GM18519 (cell line): ENCODE results near the gene INTS12.
"Not testable (repeated sequence)": the region's sequence is repeated elsewhere in the genome, so short reads cannot be mapped to it uniquely, and the experiment has no call there.

Experiments used
- ATAC-seq: cut with Tn5 transposase; IDR thresholded peaks from one replicate; pipeline ENCODE4 v1.9.1; 2021; ENCODE audit warnings: mild to moderate bottlenecking, moderate library complexity; ENCODE audit not compliant: unreplicated experiment, low FRiP score

INTS12 gene, protein sequence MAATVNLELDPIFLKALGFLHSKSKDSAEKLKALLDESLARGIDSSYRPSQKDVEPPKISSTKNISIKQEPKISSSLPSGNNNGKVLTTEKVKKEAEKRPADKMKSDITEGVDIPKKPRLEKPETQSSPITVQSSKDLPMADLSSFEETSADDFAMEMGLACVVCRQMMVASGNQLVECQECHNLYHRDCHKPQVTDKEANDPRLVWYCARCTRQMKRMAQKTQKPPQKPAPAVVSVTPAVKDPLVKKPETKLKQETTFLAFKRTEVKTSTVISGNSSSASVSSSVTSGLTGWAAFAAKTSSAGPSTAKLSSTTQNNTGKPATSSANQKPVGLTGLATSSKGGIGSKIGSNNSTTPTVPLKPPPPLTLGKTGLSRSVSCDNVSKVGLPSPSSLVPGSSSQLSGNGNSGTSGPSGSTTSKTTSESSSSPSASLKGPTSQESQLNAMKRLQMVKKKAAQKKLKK

DNA sequence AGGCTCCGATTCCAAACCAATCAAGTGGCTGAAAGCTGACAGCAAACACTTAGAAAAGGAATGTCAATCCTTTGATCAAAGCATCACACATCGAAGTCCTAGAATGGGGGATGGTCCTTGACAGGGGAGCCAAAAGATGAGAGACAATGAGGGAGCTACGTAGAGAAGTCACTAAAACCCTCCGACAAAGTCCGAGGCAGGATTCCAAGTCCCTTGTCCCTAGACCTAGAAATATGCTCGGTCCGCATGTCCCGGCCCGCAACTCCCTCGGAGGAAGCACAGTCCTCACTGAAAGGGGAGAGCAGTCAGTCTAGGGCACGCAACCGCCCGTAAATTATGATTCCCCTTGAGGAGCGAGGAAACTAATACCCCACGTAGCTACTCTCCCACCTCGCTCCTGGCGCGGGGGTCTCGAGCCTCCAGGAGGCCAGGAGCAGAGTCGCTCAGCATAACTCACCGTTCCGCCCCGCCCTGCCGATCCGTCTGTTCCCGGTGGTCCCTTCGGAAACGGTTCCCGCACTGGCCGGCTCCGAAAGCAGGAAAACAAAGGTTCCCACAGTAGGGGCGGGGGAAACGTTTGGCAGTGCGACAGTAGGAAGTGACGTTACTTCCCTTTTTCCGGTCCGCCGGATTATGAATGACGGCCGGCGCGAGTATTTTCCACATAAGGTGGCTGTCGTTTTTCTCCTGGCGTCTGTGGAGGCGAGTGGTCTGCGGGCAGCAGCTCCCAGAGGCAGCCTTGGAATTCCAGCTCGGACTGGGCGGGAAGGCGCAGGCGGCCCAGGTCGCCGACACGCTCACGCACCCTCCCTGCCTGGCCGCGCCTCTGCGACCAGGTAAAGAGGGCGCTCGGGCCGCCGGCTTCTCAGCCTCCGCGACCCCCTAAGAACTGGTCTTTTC, at the start of gene INTS12, which contains the start of gene GSTCD:
Gene INTS12, minus strand, starts transcription at position 509 of the 900 bp plus-strand sequence. CDS start 8,684 bp downstream, outside the sequence.
Gene GSTCD, plus strand, starts transcription at position 604 of the 900 bp plus-strand sequence. CDS start 8,830 bp downstream, outside the sequence.
- ATAC-seq: peak; percentile 52

DNA sequence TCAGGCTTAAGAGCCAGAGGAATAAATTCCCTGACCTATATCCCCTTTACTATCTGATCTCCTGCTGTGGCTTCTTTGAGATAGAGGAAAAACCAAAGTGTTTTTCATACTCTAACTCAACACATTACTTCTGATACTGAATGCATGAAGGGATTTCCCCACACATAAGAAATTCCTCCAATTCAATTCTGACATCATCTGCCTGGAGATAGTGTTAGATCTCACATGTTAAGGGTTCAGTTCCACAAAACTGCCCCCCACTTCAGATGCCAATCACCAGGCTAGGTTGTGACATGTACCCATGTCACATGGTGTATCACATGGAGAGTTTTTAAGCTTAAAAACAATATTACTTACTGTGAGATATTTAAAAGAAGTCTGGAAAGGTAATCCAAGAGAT, 46.9 kb upstream of the INTS12 start:
- ATAC-seq: no peak

DNA sequence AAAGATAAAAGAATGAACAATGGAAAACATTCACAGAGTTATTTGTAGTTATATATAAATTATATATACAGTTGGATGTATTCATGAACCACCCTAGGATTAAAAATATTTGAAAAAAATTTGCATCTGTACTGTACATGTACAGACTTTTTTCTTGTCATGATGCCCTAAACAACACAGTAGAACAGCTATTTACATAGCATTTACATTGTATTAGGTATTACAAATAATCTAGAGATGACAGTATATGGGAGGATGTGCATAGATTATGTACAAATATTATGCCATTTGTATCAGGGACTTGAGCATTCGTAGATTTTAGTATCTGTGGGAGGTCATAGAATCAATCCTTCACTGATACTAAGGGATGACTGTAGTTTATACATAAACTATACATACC, 44.9 kb upstream of the INTS12 start:
- no peak for ATAC-seq

DNA sequence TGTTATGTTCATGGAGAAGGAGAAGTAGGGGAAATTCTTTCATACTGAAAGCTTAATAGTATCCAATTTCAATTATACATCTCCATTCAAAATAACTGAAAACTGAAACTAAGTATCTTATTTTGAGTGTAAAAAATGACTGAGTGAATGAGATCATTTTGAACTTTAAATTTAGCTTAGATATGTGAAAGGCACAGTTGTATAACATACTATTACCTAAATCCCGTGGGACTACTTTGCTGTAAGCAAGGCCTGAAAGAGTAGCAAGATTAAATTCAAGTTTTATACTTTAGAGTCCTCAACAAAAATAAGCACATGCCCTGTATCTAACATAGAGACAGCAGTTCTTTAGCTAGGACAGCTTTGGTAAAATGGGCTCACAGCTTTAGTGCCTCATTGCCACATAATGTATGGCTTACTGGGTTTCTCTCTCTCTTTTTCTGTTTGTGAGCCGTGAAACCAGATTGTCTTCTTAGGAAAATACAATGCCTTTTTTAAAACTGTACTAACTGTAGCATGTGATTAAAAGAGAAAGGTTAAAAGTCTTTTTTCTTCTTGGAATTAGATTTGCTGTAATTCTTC, 43.3 kb upstream of the INTS12 start:
- peak; percentile 33 for ATAC-seq

DNA sequence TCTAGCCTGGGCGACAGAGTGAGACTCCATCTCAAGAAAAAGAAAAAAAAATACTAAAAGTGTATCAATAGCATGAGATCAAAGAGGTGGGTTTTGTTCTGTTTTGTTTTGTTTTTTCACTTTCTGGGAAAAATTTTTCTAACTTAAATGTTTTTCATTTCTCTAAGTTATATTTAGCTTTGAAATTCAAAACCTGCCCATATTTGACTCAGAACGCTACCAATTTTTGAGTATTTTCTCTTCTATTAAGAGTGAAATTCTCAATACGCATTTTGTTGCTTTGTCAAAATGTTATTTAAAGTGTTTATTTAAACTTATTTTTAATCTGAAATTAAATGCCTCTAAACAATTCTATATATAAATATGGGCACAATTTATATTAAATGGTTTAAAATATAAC, 39.7 kb upstream of the INTS12 start:
- no peak for ATAC-seq

DNA sequence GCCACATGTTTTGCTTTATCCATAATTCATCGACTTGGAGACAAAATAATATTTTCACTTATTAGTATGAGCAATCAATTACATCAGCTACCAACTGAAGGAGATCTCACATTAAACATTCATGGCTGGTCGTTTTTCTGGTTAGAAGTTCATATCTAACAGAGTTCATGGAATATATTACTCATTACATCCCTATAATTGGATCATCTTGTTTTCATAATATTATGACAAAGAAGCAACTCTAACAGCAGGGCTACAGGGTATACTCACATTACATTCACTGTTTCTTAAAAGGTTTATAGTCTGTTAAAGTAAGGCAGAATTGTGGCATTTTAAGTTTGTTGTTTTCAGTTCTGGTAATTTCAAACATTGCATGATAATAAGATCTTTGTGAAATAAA, 33.1 kb upstream of the INTS12 start:
- ATAC-seq: no peak

DNA sequence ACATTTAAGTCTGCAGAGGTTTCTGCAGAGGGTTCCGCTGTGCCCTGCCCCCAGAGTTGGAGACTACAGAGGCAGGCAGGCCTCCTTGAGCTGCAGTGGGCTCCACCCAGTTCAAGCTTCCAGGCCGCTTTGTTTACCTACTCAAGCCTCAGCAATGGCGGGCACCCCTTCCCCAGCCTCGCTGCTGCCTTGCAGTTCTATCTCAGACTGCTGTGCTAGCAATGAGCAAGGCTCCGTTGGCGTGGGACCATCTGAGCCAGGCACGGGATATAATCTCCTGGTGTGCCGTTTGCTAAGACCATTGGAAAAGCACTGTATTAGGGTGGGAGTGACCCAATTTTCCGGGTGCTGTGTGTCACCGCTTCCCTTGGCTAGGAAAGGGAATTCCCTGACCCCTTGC, 26.7 kb upstream of the INTS12 start:
- not testable (repeated sequence) for ATAC-seq

DNA sequence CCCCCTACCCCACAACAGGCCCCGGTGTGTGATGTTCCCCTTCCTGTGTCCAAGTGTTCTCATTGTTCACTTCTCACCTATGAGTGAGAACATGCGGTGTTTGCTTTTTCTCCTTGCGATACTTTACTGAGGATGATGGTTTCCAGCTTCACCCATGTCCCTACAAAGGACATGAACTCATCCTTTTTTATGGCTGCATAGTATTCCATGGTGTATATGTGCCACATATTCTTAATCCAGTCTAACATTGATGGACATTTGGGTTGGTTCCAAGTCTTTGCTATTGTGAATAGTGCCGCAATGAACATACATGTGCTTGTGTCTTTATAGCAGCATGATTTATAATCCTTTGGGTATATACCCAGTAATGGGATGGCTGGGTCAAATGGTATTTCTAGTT, 21.4 kb upstream of the INTS12 start:
- not testable (repeated sequence) for ATAC-seq

DNA sequence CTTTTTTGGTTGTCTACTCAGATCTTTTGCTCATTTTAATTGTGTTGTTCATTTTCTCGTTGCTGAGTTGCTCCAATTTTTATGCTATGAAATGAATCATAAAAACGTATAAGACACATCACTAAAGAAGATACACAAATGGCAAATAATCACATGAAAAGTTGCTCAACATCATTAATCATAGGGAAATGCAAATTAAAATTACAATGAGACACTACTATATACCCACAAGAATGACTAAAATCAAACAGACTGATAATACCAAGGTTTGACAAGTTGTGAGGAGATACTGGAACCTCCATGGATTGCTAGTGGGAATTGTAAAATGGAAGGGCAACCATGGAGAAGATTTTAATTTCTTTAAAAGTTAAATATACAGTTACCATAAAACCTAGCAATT, 17.1 kb upstream of the INTS12 start:
- ATAC-seq: no peak

DNA sequence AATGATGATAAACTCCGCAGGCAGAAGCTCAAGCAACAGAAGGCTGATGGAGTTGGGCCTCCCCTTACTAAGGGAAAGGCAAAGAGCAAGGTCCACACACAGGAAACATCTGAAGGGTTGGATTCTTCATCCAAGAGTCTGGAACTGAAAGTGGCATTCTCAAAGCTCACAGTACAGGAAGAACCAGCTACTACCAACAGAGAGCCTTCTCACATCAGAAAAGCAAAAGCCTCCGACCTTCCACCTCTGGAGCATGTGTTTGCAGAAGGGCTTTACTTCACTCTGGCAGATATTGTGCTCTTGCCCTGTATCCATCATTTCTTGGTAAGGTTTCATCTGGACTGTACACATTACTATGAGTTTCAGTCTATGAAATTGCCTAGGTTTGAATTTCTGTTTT, 10.7 kb upstream of the INTS12 start:
- no peak for ATAC-seq

DNA sequence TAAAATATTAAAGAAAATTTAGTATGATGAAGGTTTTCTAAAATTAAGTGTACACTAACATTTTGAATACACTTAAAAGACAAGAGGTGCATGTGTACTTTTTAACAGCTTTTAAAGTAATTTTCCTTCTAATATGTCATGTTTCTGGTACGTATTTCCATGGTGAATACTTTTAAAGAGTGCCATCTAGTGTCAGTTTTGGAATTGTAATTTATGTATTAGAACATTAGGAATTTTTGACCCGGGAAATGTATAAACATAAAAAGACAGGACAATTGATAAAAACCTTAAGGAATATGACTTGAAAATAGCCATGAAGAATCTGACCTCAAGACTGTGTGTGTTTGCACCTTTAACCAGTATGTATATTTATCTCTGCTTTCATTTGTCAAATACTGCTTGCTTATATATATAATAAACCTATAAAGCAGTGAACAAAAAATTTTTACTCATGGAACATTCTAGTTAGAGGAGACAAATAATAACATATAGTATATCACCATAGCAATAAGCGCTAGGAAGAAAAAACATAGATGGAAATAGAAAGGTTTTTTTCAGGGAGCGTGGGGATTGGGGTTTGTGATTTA, 7.3 kb upstream of the INTS12 start:
- ATAC-seq: no peak

DNA sequence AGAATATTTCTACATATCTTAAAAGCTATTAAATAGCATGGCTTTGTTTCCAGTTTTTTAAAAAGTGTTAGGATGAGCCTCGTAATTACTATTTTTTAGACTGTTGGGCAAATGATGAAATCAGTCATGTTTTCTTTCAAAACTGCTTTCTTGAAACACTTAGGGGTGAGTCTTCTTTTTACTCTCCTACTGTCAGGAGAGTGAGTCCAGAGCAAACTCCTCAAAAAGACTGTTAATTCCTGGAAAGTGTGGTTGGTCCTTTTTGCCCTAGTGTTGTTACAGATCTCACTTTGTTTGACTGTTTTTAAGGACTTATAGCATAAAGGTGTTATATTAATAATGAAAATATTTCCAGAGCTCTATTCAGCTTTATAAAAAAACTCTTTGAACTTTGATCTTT, 6.4 kb upstream of the INTS12 start:
- ATAC-seq: no peak

DNA sequence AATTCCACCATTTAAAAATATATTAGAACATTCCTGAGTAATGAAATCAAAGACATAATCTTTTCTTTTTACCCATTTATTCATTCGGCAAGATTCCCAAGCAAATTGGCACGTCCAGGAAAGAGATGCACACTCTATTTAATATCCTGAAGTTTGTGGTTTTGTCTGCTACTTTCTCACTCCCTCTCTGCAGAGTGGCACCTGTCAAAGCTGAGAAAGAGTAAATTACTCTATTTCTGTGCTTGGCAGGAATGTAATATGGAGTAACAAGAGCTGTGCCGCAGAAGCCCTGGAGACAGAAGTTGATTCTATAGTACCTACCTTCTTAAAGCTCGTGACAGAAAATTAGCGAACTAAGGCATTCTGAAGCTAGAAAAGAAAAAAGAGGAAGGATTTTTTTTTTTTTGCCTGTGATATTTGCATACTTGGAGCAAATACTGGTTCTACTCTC, 5.6 kb upstream of the INTS12 start:
- ATAC-seq: peak; percentile 68

DNA sequence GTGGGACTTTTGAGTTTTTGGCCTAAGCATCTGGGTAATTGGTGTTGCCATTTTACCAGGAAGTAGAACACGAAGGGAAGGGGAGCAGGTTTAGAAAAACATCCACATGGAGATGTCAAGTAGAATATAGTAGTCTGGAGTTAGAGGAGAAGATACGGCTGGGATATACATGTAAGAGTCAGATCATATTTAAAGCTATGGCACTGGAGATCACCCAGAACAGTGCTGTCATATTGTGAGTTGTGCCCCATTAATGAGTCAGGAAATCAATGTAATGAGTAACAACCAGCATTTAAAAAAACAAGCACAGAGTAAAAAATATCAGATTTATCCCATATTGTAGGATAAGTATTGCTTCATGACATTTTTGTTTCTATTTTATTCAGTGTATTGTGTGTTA, 4.3 kb upstream of the INTS12 start:
- ATAC-seq: no peak

DNA sequence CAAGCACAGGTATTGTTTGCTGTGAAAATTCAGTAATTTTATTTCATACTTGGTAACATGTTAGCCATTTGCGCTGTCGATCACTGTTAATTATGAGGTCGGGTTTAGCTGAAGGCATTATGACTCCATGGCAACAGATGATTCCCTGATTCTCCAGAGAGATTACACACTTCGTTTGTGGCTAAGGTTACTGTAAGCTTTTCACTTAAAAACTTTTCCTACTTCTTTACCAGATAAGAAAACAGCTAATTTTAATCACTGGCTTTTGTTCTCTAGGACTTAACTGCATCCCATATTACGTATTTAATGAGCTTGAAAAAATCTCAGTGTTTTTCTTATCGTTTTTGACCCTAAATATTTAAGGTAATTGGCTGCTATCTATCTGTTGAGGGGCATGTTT, 2.2 kb upstream of the INTS12 start:
- ATAC-seq: no peak

DNA sequence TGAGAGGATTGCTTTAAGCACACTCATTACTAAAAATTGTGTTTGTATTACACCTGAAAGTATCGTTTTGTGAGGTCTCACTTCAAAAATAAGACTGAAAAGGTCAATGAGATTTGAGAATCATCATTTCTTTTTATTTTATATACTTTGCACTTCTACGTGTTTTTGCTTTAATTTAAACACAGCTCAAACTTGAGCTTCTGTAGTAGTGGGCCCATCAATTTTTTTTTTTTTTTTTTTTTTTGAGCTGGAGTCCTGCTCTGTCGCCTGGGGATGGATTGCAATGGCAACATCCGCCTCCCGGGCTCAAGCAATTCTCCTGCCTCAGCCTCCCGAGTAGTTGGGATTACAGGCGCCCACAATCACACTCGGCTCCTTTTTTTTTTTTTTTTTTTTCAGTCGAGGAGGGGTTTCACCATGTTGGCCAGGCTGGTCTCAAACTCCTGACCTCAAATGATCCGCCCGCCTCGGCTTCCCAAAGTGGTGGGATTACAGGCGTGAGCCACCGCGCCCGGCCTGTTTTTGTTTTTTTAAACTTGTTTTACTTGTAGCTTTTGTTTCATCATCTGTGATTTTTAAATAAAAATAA, 1.6 kb upstream of the INTS12 start:
- no peak for ATAC-seq

DNA sequence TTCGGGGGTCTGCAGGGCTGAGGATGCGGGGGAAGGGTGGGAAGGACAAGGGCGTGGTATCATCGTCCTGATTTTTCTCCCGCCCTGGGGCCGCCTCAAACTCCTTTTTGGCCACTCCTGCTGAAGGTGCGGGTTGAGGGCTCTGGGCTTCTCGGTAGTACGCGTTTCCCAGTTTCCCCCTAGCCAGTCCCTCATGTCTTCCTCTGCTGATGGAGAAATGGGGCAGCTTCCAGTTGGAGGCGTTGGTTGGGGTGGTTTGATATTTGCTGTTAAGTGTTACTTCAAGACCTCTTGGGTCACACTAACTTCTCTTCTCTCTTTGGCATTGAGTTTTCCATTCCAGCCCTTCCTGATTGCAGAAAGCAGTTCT, 577 bp upstream of the INTS12 start:
- peak; percentile 13 for ATAC-seq

DNA sequence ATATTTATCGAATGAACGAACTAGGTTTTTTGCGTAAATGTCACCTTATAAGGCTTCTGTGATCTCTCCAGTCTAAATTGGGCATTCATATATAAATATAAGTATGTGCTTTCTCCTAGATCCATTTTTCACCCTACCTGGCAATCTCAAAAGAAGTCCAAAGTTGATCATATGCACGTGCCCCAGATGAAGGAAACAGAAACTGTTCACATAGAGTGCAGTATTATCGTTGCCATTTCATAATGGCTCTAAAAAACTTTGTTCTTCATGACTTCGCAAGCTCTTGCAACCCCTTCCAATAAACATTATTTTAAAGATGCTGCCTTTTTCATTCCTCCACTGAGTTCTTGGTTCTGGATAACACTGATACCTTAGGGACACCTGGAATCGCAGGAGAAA, 708 bp downstream of the INTS12 start:
- no peak for ATAC-seq

DNA sequence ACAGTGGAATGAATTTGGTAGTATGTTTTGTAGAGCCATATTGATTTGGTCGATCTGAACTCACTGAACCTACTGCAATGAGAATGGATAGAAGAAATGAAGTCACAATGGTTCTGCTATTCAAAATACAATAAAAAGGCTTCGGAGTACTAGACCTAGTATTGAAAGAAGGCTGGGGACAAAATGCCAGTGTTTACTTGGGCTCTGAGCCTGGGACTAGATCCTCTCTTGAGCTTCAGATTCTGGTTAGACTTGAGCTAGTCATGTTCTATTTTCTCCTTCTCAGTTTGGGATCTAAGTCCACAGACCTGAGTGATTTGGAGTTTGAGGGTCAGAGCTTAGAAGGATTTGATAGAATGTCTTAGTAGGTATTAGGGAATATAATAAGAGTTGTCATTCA, 9.9 kb downstream of the INTS12 start:
- no peak for ATAC-seq

DNA sequence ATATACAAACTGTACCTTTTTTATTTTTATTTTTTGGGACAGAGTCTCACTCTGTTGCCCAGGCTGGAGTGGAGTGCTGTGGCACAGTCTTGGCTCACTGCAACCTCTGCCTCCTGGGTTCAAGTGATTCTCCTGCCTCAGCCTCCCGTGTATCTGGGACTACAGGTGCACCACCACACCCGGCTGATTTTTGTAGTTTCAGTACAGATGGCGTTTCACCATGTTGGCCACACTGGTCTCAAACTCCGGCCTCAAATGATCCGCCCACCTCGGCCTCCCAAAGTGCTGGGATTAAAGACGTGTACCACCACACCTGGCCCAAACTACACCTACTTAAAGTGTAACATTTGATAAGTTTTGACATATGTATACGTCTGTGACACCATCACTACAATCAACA, 12.7 kb downstream of the INTS12 start:
- not testable (repeated sequence) for ATAC-seq
